Nephron (organoid): ENCODE data around the gene C19orf67.

ENCODE experiments used
- H3K27ac Mint-ChIP-seq, 3 experiments: 2 replicates each; pipeline ENCODE4 v1.8.0; 2020; ENCODE audit warnings: mixed read lengths in 3 of 3, mild to moderate bottlenecking in 2 of 3, moderate library complexity in 1 of 3
- H3K27me3 Mint-ChIP-seq: 2 replicates; pipeline ENCODE4 v1.8.0; 2021; ENCODE audit warnings: low read depth, mild to moderate bottlenecking, moderate library complexity, mixed read lengths
- H3K36me3 Mint-ChIP-seq: 2 replicates; pipeline ENCODE4 v1.8.0; 2020; ENCODE audit warnings: low read depth, mixed read lengths
- H3K4me1 Mint-ChIP-seq: 2 replicates; pipeline ENCODE4 v1.8.0; 2020; ENCODE audit warnings: mixed read lengths
- H3K4me3 Mint-ChIP-seq, 3 experiments: 2 replicates each; pipeline ENCODE4 v1.8.0; 2020; ENCODE audit warnings: mild to moderate bottlenecking in 3 of 3, mixed read lengths in 3 of 3, moderate library complexity in 2 of 3
- H3K9me3 Mint-ChIP-seq: 2 replicates; pipeline ENCODE4 v1.8.0; 2020; ENCODE audit warnings: mixed read lengths
- TF ChIP-seq, protein P1 (sequence below), 3 experiments: fragments of 200-600 bp; sonication (generic); IDR thresholded peaks; one replicate each; pipeline ENCODE4 v1.5.0; 2021; ENCODE audit warnings: antibody characterized with exemption in 3 of 3; ENCODE audit not compliant: unreplicated experiment in 3 of 3

C19orf67 gene

DNA sequence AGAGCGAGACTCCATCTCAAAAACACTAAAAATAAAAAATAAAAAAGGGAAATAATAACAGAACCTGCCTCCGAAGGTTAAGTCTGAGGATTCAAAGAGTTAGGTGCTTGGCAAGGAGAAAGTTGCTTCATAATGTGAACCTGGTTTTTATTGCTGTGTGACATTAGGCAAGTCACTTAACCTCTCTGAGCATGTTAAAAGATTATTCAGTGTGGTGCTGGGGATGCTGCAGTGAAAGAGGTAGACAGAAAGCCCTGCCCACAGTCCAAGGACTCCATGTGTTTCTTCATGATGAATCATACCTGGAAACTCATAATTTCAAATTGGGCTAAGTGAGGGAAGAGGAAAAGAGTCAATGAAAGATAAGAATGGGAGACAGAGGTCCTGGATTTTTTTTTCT lies 51.6 kb downstream of the C19orf67 start:
- no peak overlapping the region for H3K27ac Mint-ChIP-seq
- H3K4me1 Mint-ChIP-seq: no peaks in the 10 kb centered on the region
- H3K4me3 Mint-ChIP-seq: no peak overlapping the region
- H3K36me3 Mint-ChIP-seq: no peaks in the 10 kb centered on the region
- H3K27me3 Mint-ChIP-seq: peaks cover 23% of the 10 kb centered on the region
- H3K9me3 Mint-ChIP-seq: no peaks in the 10 kb centered on the region
- TF ChIP-seq, protein P1, sequence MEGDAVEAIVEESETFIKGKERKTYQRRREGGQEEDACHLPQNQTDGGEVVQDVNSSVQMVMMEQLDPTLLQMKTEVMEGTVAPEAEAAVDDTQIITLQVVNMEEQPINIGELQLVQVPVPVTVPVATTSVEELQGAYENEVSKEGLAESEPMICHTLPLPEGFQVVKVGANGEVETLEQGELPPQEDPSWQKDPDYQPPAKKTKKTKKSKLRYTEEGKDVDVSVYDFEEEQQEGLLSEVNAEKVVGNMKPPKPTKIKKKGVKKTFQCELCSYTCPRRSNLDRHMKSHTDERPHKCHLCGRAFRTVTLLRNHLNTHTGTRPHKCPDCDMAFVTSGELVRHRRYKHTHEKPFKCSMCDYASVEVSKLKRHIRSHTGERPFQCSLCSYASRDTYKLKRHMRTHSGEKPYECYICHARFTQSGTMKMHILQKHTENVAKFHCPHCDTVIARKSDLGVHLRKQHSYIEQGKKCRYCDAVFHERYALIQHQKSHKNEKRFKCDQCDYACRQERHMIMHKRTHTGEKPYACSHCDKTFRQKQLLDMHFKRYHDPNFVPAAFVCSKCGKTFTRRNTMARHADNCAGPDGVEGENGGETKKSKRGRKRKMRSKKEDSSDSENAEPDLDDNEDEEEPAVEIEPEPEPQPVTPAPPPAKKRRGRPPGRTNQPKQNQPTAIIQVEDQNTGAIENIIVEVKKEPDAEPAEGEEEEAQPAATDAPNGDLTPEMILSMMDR (IDR thresholded peaks at IDR 0.05; ENCODE audit: unreplicated experiment in 3 of 3): no peak

DNA sequence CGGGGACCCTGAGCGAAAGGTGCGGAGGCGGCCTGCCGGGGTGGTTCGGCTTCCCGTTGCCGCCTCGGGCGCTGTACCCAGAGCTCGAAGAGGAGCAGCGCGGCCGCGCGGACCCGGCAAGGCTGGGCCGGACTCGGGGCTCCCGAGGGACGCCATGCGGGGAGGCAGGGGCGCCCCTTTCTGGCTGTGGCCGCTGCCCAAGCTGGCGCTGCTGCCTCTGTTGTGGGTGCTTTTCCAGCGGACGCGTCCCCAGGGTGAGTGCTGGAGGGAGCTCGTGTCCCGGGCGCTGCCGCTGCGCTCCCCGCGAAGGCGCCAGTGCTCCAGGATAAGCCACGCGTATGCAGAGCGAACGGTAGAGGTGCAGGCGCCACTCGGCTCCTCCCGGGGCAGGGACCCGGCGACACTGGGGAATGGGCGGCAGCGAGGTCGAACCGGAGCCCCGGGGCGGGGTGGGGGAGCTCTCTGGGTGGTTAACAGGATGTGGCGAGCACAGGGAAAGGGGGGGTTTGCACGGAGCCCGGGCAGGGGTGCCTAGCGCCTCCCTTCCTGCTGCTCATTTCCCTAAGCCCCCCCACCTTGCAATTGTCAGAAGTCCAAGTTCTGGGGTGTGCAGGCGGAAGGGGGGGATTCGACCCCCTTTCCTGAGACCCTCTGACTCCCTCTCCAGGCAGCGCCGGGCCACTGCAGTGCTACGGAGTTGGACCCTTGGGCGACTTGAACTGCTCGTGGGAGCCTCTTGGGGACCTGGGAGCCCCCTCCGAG lies 53.7 kb downstream of the C19orf67 start, which contains the start of gene IL27RA:
Gene IL27RA, plus strand, starts transcription at position 44 of the 762 bp plus-strand sequence. Its CDS starts 111 bp downstream, at position 155.
- Mint-ChIP-seq H3K36me3 (no peaks in the 10 kb centered on the region), H3K4me3 (peak within 1 kb of the TSS; percentile 76 to 85 (median 84)), H3K27ac (no peak within 1 kb of the TSS), H3K4me1 (no peaks in the 10 kb centered on the region), H3K9me3 (no peaks in the 10 kb centered on the region), H3K27me3 (peaks cover 36% of the 10 kb centered on the region)
- TF ChIP-seq, protein P1 (IDR thresholded peaks at IDR 0.05; ENCODE audit: unreplicated experiment in 3 of 3): peak; percentile 68 to 73 (median 70)
